Measurements from ENCODE around the gene UBD. TPM values are rescaled to one million over a fixed set of nuclear protein-coding genes. Genes with fewer than 3 reads are reported as not detected.
A peak's percentile ranks its signal among the peaks of the same experiment; 100 is the strongest.

UBD gene
- total RNA-seq, 1 experiment from 2014 or later: 4.9 TPM

GRCh38 chr6:29510202-29510601 is 49.3 kb downstream of the UBD start:
- H3K27me3 ChIP-seq (replicated peaks; ENCODE audit: control insufficient read depth, insufficient read depth, low read length): no peaks in the 10 kb centered on the region
- no peaks in the 10 kb centered on the region for H3K4me1 Mint-ChIP-seq (ENCODE audit: low read depth, unreplicated experiment)

GRCh38 chr6:29509711-29510110 is 49.8 kb downstream of the UBD start:
- H3K9me3 ChIP-seq: no peaks in the 10 kb centered on the region
- no peaks in the 10 kb centered on the region for H3K27me3 ChIP-seq (replicated peaks; ENCODE audit: control insufficient read depth, insufficient read depth, low read length)
- no peaks in the 10 kb centered on the region for H3K4me1 Mint-ChIP-seq (ENCODE audit: low read depth, unreplicated experiment)
- H3K27me3 Mint-ChIP-seq (ENCODE audit: insufficient read depth, unreplicated experiment): peaks cover 17% of the 10 kb centered on the region
- no peak overlapping the region for H3K4me3 Mint-ChIP-seq (ENCODE audit: unreplicated experiment)
- intact Hi-C loops (cut with micrococcal nuclease; ENCODE audit: unreplicated experiment): no loop called here
- TF ChIP-seq CTCF (IDR thresholded peaks at IDR 0.05; ENCODE audit: insufficient read depth in 1 of 2, low read depth in 1 of 2, low read length in 1 of 2, severe bottlenecking in 1 of 2, unreplicated experiment in 1 of 2): no peak
- ChIA-PET CTCF (no interaction called here), POLR2A (no interaction called here)
- no TSS peak for BruUV-seq (replicated peaks)
- no peak overlapping the region for H3K4me3 ChIP-seq (ENCODE audit: low read depth, low read length)
- peaks cover 14% of the 10 kb centered on the region for H3K9me3 Mint-ChIP-seq (ENCODE audit: unreplicated experiment)
- H3K36me3 Mint-ChIP-seq (ENCODE audit: insufficient read depth, unreplicated experiment): no peaks in the 10 kb centered on the region
- H3K36me3 ChIP-seq (ENCODE audit: control insufficient read depth, insufficient read depth, low read length): no peaks in the 10 kb centered on the region
- no peak for DNase-seq
- no peak overlapping the region for H3K27ac Mint-ChIP-seq (ENCODE audit: unreplicated experiment)
- no peaks in the 10 kb centered on the region for H3K4me1 ChIP-seq

More at GRCh38 chr6:29510202-29510601, 49.3 kb downstream of the UBD start:
- intact Hi-C loops (cut with micrococcal nuclease; ENCODE audit: unreplicated experiment): no loop called here
- peak in 1 of 2 experiments; percentile 18 for DNase-seq
- TF ChIP-seq CTCF (IDR thresholded peaks at IDR 0.05; ENCODE audit: insufficient read depth in 1 of 2, low read depth in 1 of 2, low read length in 1 of 2, severe bottlenecking in 1 of 2, unreplicated experiment in 1 of 2): peak in 1 of 2 experiments; percentile 34
- H3K9me3 ChIP-seq: no peaks in the 10 kb centered on the region
- ChIA-PET POLR2A (no interaction called here), CTCF (no interaction called here)
- no peak overlapping the region for H3K4me3 Mint-ChIP-seq (ENCODE audit: unreplicated experiment)
- no peak overlapping the region for H3K27ac Mint-ChIP-seq (ENCODE audit: unreplicated experiment)
- peaks cover 17% of the 10 kb centered on the region for H3K27me3 Mint-ChIP-seq (ENCODE audit: insufficient read depth, unreplicated experiment)
- no peaks in the 10 kb centered on the region for H3K36me3 ChIP-seq (ENCODE audit: control insufficient read depth, insufficient read depth, low read length)
- H3K4me1 ChIP-seq: no peaks in the 10 kb centered on the region
- BruUV-seq (replicated peaks): no TSS peak
- peaks cover 19% of the 10 kb centered on the region for H3K9me3 Mint-ChIP-seq (ENCODE audit: unreplicated experiment)
- H3K4me3 ChIP-seq (ENCODE audit: low read depth, low read length): no peak overlapping the region
- H3K36me3 Mint-ChIP-seq (ENCODE audit: insufficient read depth, unreplicated experiment): no peaks in the 10 kb centered on the region

GRCh38 chr6:29509239-29509638 is 50.3 kb downstream of the UBD start:
- Mint-ChIP-seq H3K27me3 (ENCODE audit: insufficient read depth, unreplicated experiment) (peaks cover 13% of the 10 kb centered on the region), H3K36me3 (ENCODE audit: insufficient read depth, unreplicated experiment) (no peaks in the 10 kb centered on the region), H3K9me3 (ENCODE audit: unreplicated experiment) (peaks cover 9% of the 10 kb centered on the region), H3K4me1 (ENCODE audit: low read depth, unreplicated experiment) (no peaks in the 10 kb centered on the region), H3K27ac (ENCODE audit: unreplicated experiment) (no peak overlapping the region), H3K4me3 (ENCODE audit: unreplicated experiment) (no peak overlapping the region)
- CTCF ChIA-PET: no interaction called here
- Histone ChIP-seq H3K9me3 (no peaks in the 10 kb centered on the region), H3K4me1 (no peaks in the 10 kb centered on the region), H3K36me3 (ENCODE audit: control insufficient read depth, insufficient read depth, low read length) (no peaks in the 10 kb centered on the region), H3K4me3 (ENCODE audit: low read depth, low read length) (no peak overlapping the region), H3K27me3 (replicated peaks; ENCODE audit: control insufficient read depth, insufficient read depth, low read length) (no peaks in the 10 kb centered on the region)
- BruUV-seq (replicated peaks): no TSS peak
- no peak for DNase-seq
- intact Hi-C loops (cut with micrococcal nuclease; ENCODE audit: unreplicated experiment): no loop called here
- POLR2A ChIA-PET: no interaction called here
- no peak for TF ChIP-seq CTCF (IDR thresholded peaks at IDR 0.05; ENCODE audit: insufficient read depth in 1 of 2, low read depth in 1 of 2, low read length in 1 of 2, severe bottlenecking in 1 of 2, unreplicated experiment in 1 of 2)
